LNCAP (cell line): ENCODE measurements around the gene GSDME.

Experiments used
- TF ChIP-seq, protein P1 (sequence below): fragments of 450-650 bp; IDR thresholded peaks from 2 replicates; pipeline ENCODE4 v1.5.1; 2017; ENCODE audit warnings: mild to moderate bottlenecking

The GSDME gene

DNA sequence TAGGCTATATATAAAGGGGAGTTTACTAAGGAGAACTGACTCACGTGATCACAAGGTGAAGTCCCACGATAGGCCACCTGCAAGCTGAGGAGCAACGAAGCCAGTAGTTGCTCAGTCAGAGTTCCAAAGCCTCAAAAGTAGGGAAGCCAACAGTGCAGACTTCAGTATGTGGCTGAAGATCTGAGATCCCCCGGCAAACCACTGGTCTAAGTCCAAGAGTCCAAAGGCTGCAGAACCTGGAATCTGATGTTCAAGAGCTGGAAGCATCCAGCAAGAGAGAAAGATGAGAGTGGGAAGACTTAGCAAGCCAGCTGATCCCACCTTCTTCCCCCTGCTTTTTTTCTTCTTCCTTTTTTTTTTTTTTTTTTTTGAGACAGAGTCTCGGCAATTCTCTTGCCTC lies 27.0 kb upstream of the GSDME start:
- TF ChIP-seq, protein P1, sequence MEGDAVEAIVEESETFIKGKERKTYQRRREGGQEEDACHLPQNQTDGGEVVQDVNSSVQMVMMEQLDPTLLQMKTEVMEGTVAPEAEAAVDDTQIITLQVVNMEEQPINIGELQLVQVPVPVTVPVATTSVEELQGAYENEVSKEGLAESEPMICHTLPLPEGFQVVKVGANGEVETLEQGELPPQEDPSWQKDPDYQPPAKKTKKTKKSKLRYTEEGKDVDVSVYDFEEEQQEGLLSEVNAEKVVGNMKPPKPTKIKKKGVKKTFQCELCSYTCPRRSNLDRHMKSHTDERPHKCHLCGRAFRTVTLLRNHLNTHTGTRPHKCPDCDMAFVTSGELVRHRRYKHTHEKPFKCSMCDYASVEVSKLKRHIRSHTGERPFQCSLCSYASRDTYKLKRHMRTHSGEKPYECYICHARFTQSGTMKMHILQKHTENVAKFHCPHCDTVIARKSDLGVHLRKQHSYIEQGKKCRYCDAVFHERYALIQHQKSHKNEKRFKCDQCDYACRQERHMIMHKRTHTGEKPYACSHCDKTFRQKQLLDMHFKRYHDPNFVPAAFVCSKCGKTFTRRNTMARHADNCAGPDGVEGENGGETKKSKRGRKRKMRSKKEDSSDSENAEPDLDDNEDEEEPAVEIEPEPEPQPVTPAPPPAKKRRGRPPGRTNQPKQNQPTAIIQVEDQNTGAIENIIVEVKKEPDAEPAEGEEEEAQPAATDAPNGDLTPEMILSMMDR: no peak

DNA sequence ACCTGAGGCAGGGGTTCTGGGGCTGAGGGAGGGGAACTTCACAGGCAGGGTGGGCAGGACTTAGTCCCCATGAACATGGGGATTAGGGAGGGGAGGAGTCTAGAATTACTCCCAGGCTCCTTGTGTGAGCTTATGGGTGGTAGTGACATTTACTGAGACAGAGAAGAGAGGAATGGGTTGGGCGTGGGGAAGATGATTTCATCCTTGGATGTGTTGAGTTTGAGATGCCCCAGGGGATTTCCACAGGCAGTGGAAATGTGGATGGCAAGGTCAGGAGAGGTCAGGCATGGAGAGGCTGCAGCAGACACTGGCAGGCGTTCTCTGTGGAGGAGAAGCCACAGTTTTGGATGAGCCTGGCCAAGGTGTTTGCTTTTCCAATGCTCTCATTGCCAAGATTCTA lies 26.4 kb upstream of the GSDME start:
- TF ChIP-seq, protein P1: no peak

DNA sequence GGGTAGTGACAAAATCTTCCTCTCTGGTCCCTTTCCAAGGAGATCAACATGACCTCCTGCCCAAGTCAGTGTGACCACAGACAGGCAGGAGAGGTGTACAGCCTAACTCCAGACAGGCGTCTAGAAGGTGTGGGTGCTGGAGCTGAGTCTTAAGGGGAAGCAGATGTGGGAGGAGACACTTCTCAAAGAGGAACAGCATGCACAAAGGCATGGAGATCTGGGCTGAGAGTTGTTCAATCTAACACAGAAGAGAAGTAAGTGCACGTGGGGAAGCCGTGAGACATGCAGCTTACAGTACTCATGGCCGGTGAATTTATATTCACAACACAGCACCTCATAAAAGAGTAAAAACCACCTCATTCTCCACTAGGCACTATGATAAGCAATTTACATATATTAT lies 23.8 kb upstream of the GSDME start:
- TF ChIP-seq, protein P1: no peak

GRCh38 chr7:24779283-24779655 lies 22.0 kb upstream of the GSDME start:
- TF ChIP-seq, protein P1: no peak

GRCh38 chr7:24778543-24779282 lies 21.4 kb upstream of the GSDME start:
- TF ChIP-seq, protein P1: no peak

DNA sequence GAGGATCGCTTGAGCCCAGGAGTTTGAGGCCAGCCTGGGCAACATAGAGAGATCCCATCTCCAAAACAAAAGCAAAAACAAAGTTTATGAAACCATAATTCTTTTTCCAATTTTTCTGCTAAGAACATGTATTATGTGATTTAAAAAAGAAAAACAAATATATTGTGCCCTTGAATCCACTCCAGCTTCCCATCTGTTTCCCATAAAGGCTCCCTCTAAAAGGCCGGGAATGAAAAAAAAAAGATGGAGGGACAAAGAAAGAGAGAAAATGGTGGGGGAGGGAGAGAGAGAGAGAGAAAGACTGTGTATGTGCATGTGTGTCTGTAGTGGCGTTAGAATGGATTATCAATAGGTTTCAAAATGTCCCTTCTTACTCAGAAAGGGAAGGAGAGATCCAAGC lies 20.5 kb upstream of the GSDME start:
- TF ChIP-seq, protein P1: no peak

GRCh38 chr7:24773646-24774045 lies 16.4 kb upstream of the GSDME start:
- TF ChIP-seq, protein P1: no peak

DNA sequence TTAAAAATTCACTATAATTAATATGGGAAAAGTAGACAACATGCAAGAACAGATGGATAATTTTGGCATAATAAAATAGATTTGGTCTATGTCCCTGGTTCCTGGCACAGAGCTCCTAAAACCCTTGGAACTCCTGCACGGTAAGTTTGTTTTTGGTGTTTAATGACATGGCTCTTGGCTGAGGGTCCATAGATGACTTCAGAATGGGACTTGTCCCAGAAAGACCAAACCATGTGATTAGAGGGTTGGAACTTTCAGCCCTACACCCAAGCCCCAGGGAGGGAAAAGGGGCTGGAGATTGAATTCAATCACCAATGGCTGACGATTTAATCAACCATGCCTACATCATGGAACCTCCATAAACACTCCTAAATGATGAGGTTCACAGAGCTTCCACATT lies 12.6 kb upstream of the GSDME start:
- TF ChIP-seq, protein P1: no peak
